ENCODE measurements around the gene RIN1. TPM values are rescaled to one million over a fixed set of nuclear protein-coding genes. Genes with fewer than 3 reads are reported as not detected.

Gene RIN1
- total RNA-seq, 2 experiments from 2014 or later, result 1.2 to 1.6 TPM

GRCh38 chr11:66335531-66336233 is 552 bp downstream of the RIN1 start:
- Histone ChIP-seq H3K9me3 (ENCODE audit: control insufficient read depth in 1 of 2, insufficient read depth in 1 of 2, low read length in 2 of 2) (no peaks in the 10 kb centered on the region), H3K36me3 (ENCODE audit: insufficient read depth, low read length) (peaks cover 34% of the 10 kb centered on the region), H3K27me3 (ENCODE audit: control insufficient read depth in 1 of 2, insufficient read depth in 2 of 2, low read length in 2 of 2) (no peaks in the 10 kb centered on the region), H3K4me3 (ENCODE audit: low read length) (peak overlapping the region; percentile 63), H3K4me1 (ENCODE audit: insufficient read depth, low read length) (peaks cover 28% of the 10 kb centered on the region), H3K27ac (ENCODE audit: low read depth in 1 of 2, low read length in 2 of 2) (no peak overlapping the region)
- peaks cover 19% of the 10 kb centered on the region for H3K4me1 Mint-ChIP-seq (ENCODE audit: low read depth)
- intact Hi-C loops (cut with DNase I, micrococcal nuclease), result no loop called here
- H3K27me3 Mint-ChIP-seq, result no peaks in the 10 kb centered on the region
- no peak for ATAC-seq (ENCODE audit: poor library complexity)
- H3K36me3 Mint-ChIP-seq (ENCODE audit: low read depth), result peaks cover 28% of the 10 kb centered on the region
- peak overlapping the region; percentile 89 for H3K4me3 Mint-ChIP-seq
- H3K27ac Mint-ChIP-seq, result peak overlapping the region; percentile 49
- ChIA-PET POLR2A (interaction anchor here (0.9 to 3.0 kb wide), 5 partner anchors 9 to 290 kb away, joined by 3 to 16 read pairs (median 3); partner anchors contain the start of genes B4GAT1, BRMS1 and YIF1A), CTCF (interaction anchor here (0.7 to 1.7 kb wide), 2 partner anchors 23 to 24 kb away, joined by 3 to 6 read pairs; no protein-coding TSS in a partner anchor)
- H3K9me3 Mint-ChIP-seq, result no peaks in the 10 kb centered on the region
- DNase-seq, result peak in 1 of 14 experiments; percentile 29
- no peak for TF ChIP-seq CTCF (IDR thresholded peaks at IDR 0.05)

- DNase-seq, result peak in 1 of 14 experiments; percentile 35
- ATAC-seq (ENCODE audit: poor library complexity), result no peak
- ChIA-PET CTCF (interaction anchor here (1.7 kb wide), 1 partner anchor 23 kb away, joined by 6 read pairs; no protein-coding TSS in a partner anchor), POLR2A (interaction anchor here (0.9 to 3.0 kb wide), 3 partner anchors 10 to 22 kb away, joined by 3 to 16 read pairs (median 10); partner anchors contain the start of genes B4GAT1 and BRMS1)
- Mint-ChIP-seq H3K36me3 (ENCODE audit: low read depth) (peaks cover 22% of the 10 kb centered on the region), H3K27me3 (no peaks in the 10 kb centered on the region), H3K4me1 (ENCODE audit: low read depth) (peaks cover 19% of the 10 kb centered on the region), H3K9me3 (no peaks in the 10 kb centered on the region), H3K4me3 (peak overlapping the region; percentile 63), H3K27ac (no peak overlapping the region)
- intact Hi-C loops (cut with DNase I, micrococcal nuclease), result no loop called here
- no peaks in the 10 kb centered on the region for H3K9me3 ChIP-seq (ENCODE audit: control insufficient read depth in 1 of 2, insufficient read depth in 1 of 2, low read length in 2 of 2)
- H3K27ac ChIP-seq (ENCODE audit: low read depth in 1 of 2, low read length in 2 of 2), result no peak overlapping the region
- H3K4me3 ChIP-seq (ENCODE audit: low read length), result peak overlapping the region; percentile 63
- peaks cover 28% of the 10 kb centered on the region for H3K4me1 ChIP-seq (ENCODE audit: insufficient read depth, low read length)
- peaks cover 25% of the 10 kb centered on the region for H3K36me3 ChIP-seq (ENCODE audit: insufficient read depth, low read length)
- no peak for TF ChIP-seq CTCF (IDR thresholded peaks at IDR 0.05)
- no peaks in the 10 kb centered on the region for H3K27me3 ChIP-seq (ENCODE audit: control insufficient read depth in 1 of 2, insufficient read depth in 2 of 2, low read length in 2 of 2)
Observed at GRCh38 chr11:66334605-66335442, 1.4 kb downstream of the RIN1 start.

GRCh38 chr11:66333896-66334604 is 2.2 kb downstream of the RIN1 start:
- ChIA-PET CTCF (interaction anchor here (1.0 kb wide), 1 partner anchor 55 kb away, joined by 4 read pairs; no protein-coding TSS in a partner anchor), POLR2A (interaction anchor here (0.6 to 3.0 kb wide), 2 partner anchors 11 to 1111 kb away, joined by 3 to 16 read pairs; partner anchors contain the start of gene BRMS1)
- Histone ChIP-seq H3K9me3 (ENCODE audit: control insufficient read depth in 1 of 2, insufficient read depth in 1 of 2, low read length in 2 of 2) (no peaks in the 10 kb centered on the region), H3K27me3 (ENCODE audit: control insufficient read depth in 1 of 2, insufficient read depth in 2 of 2, low read length in 2 of 2) (no peaks in the 10 kb centered on the region), H3K36me3 (ENCODE audit: insufficient read depth, low read length) (peaks cover 17% of the 10 kb centered on the region), H3K4me3 (ENCODE audit: low read length) (no peak overlapping the region), H3K4me1 (ENCODE audit: insufficient read depth, low read length) (peaks cover 30% of the 10 kb centered on the region), H3K27ac (ENCODE audit: low read depth in 1 of 2, low read length in 2 of 2) (no peak overlapping the region)
- Mint-ChIP-seq H3K4me3 (no peak overlapping the region), H3K9me3 (no peaks in the 10 kb centered on the region), H3K27me3 (no peaks in the 10 kb centered on the region), H3K27ac (no peak overlapping the region), H3K4me1 (ENCODE audit: low read depth) (peaks cover 19% of the 10 kb centered on the region), H3K36me3 (ENCODE audit: low read depth) (peaks cover 15% of the 10 kb centered on the region)
- DNase-seq, result peak in 1 of 14 experiments; percentile 25
- ATAC-seq (ENCODE audit: poor library complexity), result no peak
- TF ChIP-seq CTCF (IDR thresholded peaks at IDR 0.05), result no peak
- intact Hi-C loops (cut with DNase I, micrococcal nuclease), result no loop called here
